Smooth muscle cell (in vitro differentiated cells): ENCODE measurements around the gene RAD51B. TPM values are rescaled to one million over a fixed set of nuclear protein-coding genes. Genes with fewer than 3 reads are reported as not detected.
"Not testable (repeated sequence)": the region's sequence is repeated elsewhere in the genome, so short reads cannot be mapped to it uniquely, and the experiment has no call there.

Source experiments
- DNase-seq: peaks from one replicate; lab custom pipeline; 2025; ENCODE audit not compliant: unreplicated experiment; lab: John Stamatoyannopoulos, UW
- H2AFZ ChIP-seq: fragments of 200-600 bp; sonication (generic); 2 replicates; pipeline ENCODE4 v1.6.0; 2016; ENCODE audit warnings: antibody characterized with exemption, low read depth, mild to moderate bottlenecking
- H3F3A ChIP-seq: fragments of 200-600 bp; sonication (generic); 2 replicates; pipeline ENCODE4 v1.6.0; 2017; ENCODE audit warnings: antibody characterized with exemption, low read depth
- H3K27ac ChIP-seq: fragments of 200-600 bp; sonication (generic); 2 replicates; pipeline ENCODE4 v1.5.1; 2016; ENCODE audit warnings: low read depth, mild to moderate bottlenecking
- H3K27me3 ChIP-seq: fragments of 200-600 bp; sonication (generic); 2 replicates; pipeline ENCODE4 v1.6.1; 2016; ENCODE audit warnings: low read depth, mild to moderate bottlenecking
- H3K36me3 ChIP-seq: fragments of 200-600 bp; sonication (generic); 2 replicates; pipeline ENCODE4 v1.5.1; 2016; ENCODE audit warnings: low read depth
- H3K4me1 ChIP-seq: fragments of 200-600 bp; sonication (generic); 2 replicates; pipeline ENCODE4 v1.5.1; 2016; ENCODE audit warnings: low read depth
- H3K4me2 ChIP-seq: fragments of 200-600 bp; sonication (generic); 2 replicates; pipeline ENCODE4 v1.6.0; 2016; ENCODE audit warnings: mild to moderate bottlenecking
- H3K4me3 ChIP-seq: fragments of 200-600 bp; sonication (generic); 2 replicates; pipeline ENCODE4 v1.5.1; 2016; ENCODE audit warnings: mild to moderate bottlenecking
- H3K79me2 ChIP-seq: fragments of 200-600 bp; sonication (generic); 2 replicates; pipeline ENCODE4 v1.6.0; 2016; ENCODE audit warnings: low read depth, mild to moderate bottlenecking
- H3K9ac ChIP-seq: fragments of 200-600 bp; sonication (generic); 2 replicates; pipeline ENCODE4 v1.6.0; 2016; ENCODE audit warnings: low read depth
- H3K9me3 ChIP-seq: fragments of 200-600 bp; sonication (generic); replicated peaks from 2 replicates; pipeline ENCODE4 v1.5.1; 2016; ENCODE audit warnings: low read depth
- H4K20me1 ChIP-seq: fragments of 200-600 bp; sonication (generic); 2 replicates; pipeline ENCODE4 v1.6.0; 2016; ENCODE audit warnings: low read depth
- CTCF ChIP-seq: fragments of 200-600 bp; sonication (generic); IDR thresholded peaks from 2 replicates; pipeline ENCODE4 v1.5.1; 2017; ENCODE audit warnings: borderline replicate concordance, mild to moderate bottlenecking, antibody characterized with exemption; ENCODE audit not compliant: insufficient read depth, poor library complexity, severe bottlenecking
- WGBS: methylation state at CpG from one replicate; pipeline ENCODE4 v1.1.7; 2016; ENCODE audit warnings: low lambda C conversion rate; 5-methylcytosine and 5-hydroxymethylcytosine counted together
- polyA plus RNA-seq: library from polyadenylated mRNA; unstranded; fragments of >200 nt; fragmentation: Nextera tagmentation; extraction: Ambion mirVana; gene quantifications from 2 replicates; pipeline ENCODE4 v1.2.1, GENCODE V29; 2016
- total RNA-seq: library from RNA; depleted of rRNA; stranded (reverse); fragments of >200 nt; gene quantifications from 2 replicates; pipeline ENCODE4 v1.2.3, GENCODE V29; 2014

The RAD51B gene
- total and polyA plus RNA-seq, 2 experiments from 2014 or later, result 4.6 to 5.3 TPM

GRCh38 chr14:68020999-68021663, 201.6 kb downstream of the RAD51B start:
- Histone ChIP-seq H2AFZ (no peak overlapping the region), H3K27ac (no peak overlapping the region), H3F3A (peaks cover under 1% of the 10 kb centered on the region), H3K9ac (no peak overlapping the region), H3K27me3 (no peaks in the 10 kb centered on the region), H3K4me2 (no peak overlapping the region), H3K79me2 (no peaks in the 10 kb centered on the region), H3K36me3 (no peaks in the 10 kb centered on the region), H3K4me1 (peaks cover 7% of the 10 kb centered on the region), H3K4me3 (no peak overlapping the region), H4K20me1 (no peaks in the 10 kb centered on the region), H3K9me3 (no peaks in the 10 kb centered on the region)
- DNase-seq, result no peak
- 80% methylated on average over 4 of the region's 4 CpGs for WGBS
- TF ChIP-seq CTCF, result no peak

- WGBS, result 48% methylated on average over 5 of the region's 5 CpGs
- Histone ChIP-seq H3K4me2 (peak overlapping the region; percentile 64), H3K27ac (peak overlapping the region; percentile 46), H3K4me1 (no peaks in the 10 kb centered on the region), H3F3A (no peaks in the 10 kb centered on the region), H3K27me3 (no peaks in the 10 kb centered on the region), H4K20me1 (no peaks in the 10 kb centered on the region), H3K9ac (no peak overlapping the region), H3K9me3 (no peaks in the 10 kb centered on the region), H3K79me2 (no peaks in the 10 kb centered on the region), H3K36me3 (no peaks in the 10 kb centered on the region), H2AFZ (peak overlapping the region; percentile 9), H3K4me3 (no peak overlapping the region)
- no peak for DNase-seq
- no peak for TF ChIP-seq CTCF
Observed at GRCh38 chr14:68027276-68027675, 207.7 kb downstream of the RAD51B start.

- H3K9ac ChIP-seq, result no peak overlapping the region
- no peak overlapping the region for H3K27ac ChIP-seq
- H3K27me3 ChIP-seq, result no peaks in the 10 kb centered on the region
- TF ChIP-seq CTCF, result no peak
- H3K79me2 ChIP-seq, result no peaks in the 10 kb centered on the region
- H3K9me3 ChIP-seq, result no peaks in the 10 kb centered on the region
- H3K4me2 ChIP-seq, result no peak overlapping the region
- no peaks in the 10 kb centered on the region for H3K36me3 ChIP-seq
- no peak overlapping the region for H3K4me3 ChIP-seq
- no peak overlapping the region for H2AFZ ChIP-seq
- WGBS, result 100% methylated on average over 1 of the region's 1 CpG
- DNase-seq, result no peak
- no peaks in the 10 kb centered on the region for H3K4me1 ChIP-seq
- no peaks in the 10 kb centered on the region for H3F3A ChIP-seq
- no peaks in the 10 kb centered on the region for H4K20me1 ChIP-seq
Observed at GRCh38 chr14:68028075-68028474, 208.5 kb downstream of the RAD51B start.

GRCh38 chr14:68031011-68031410, 211.4 kb downstream of the RAD51B start:
- 93% methylated on average over 1 of the region's 1 CpG for WGBS
- not testable (repeated sequence) for H3K36me3 ChIP-seq, H3F3A ChIP-seq, H4K20me1 ChIP-seq, H3K9ac ChIP-seq, H3K4me3 ChIP-seq, H3K27me3 ChIP-seq, DNase-seq, H3K27ac ChIP-seq, H3K79me2 ChIP-seq, H2AFZ ChIP-seq, H3K9me3 ChIP-seq, H3K4me2 ChIP-seq, H3K4me1 ChIP-seq
